Thyroid gland (tissue), 4 donors: ENCODE measurements around the gene ATG9B. TPM values are rescaled to one million over a fixed set of nuclear protein-coding genes. Genes with fewer than 3 reads are reported as not detected.

Experiments
- DNase-seq, 2 donors: peaks; one replicate each; pipeline ENCODE4 v3.0.0-alpha.2; 2019
- H3K27ac ChIP-seq, 3 donors: fragments of 200-600 bp; sonication (generic); 1 replicate in 2 of 3; 2 replicates in 1 of 3; pipeline ENCODE4 v1.5.1; 2016 to 2019; ENCODE audit warnings: mild to moderate bottlenecking in 1 of 3, moderate library complexity in 1 of 3
- H3K27me3 ChIP-seq: fragments of 200-600 bp; sonication (generic); one replicate; pipeline ENCODE4 v1.5.1; 2019
- H3K36me3 ChIP-seq, 2 donors: fragments of 200-600 bp; sonication (generic); one replicate each; pipeline ENCODE4 v1.5.1; 2016 to 2019
- H3K4me1 ChIP-seq, 2 donors: fragments of 200-600 bp; sonication (generic); one replicate each; pipeline ENCODE4 v1.5.1; 2017 to 2019
- H3K4me3 ChIP-seq, 3 donors: fragments of 200-600 bp; sonication (generic); replicated peaks in 1 of 3; 1 replicate in 2 of 3; 2 replicates in 1 of 3; pipeline ENCODE4 v1.5.1; 2016; ENCODE audit warnings: mild to moderate bottlenecking in 1 of 3
- H3K9me3 ChIP-seq: fragments of 200-600 bp; sonication (generic); one replicate; pipeline ENCODE4 v1.5.1; 2017
- CTCF ChIP-seq, 6 experiments: fragments of 200-600 bp in 3 of 6; fragments of 450-650 bp in 3 of 6; sonication (generic) in 3 of 6; IDR thresholded peaks; one replicate each; pipeline ENCODE4 v1.5.1; 2016 to 2019; ENCODE audit warnings: antibody characterized with exemption in 6 of 6, mild to moderate bottlenecking in 2 of 6, inconsistent platforms in 1 of 6, moderate library complexity in 1 of 6
- POLR2A ChIP-seq, 2 donors: fragments of 450-650 bp; IDR thresholded peaks; one replicate each; pipeline ENCODE4 v1.6.1; 2017; ENCODE audit warnings: antibody characterized with exemption in 2 of 2, mild to moderate bottlenecking in 2 of 2, moderate library complexity in 1 of 2
- WGBS, 2 donors: methylation state at CpG; one replicate each; pipeline ENCODE4 v1.1.5; 2017; 5-methylcytosine and 5-hydroxymethylcytosine counted together
- intact Hi-C: fragments of 100-400 bp; cut with DNase I; formaldehyde crosslinking; loops from one replicate; pipeline ENCODE4 v1.15.1; 2023
- total RNA-seq, 4 donors: library from RNA; depleted of rRNA; stranded (reverse); fragments of >200 nt; gene quantifications; one replicate each; pipeline ENCODE4 v1.2.3, GENCODE V29; 2016

Gene ATG9B
- total RNA-seq, 4 donors from 2014 or later: 0.27 TPM; not detected in 3

GRCh38 chr7:151061213-151062110 is 37.2 kb upstream of the ATG9B start:
- Histone ChIP-seq H3K27ac (peak overlapping the region; percentile 35 to 98 (median 58)), H3K4me3 (no peak overlapping the region), H3K4me1 (peaks cover 35 to 46% of the 10 kb centered on the region in 2 donors), H3K9me3 (no peaks in the 10 kb centered on the region), H3K27me3 (no peaks in the 10 kb centered on the region), H3K36me3 (peaks cover 15 to 21% of the 10 kb centered on the region in 2 donors)
- TF ChIP-seq POLR2A (IDR thresholded peaks at IDR 0.05): no peak
- no peak for TF ChIP-seq CTCF (IDR thresholded peaks at IDR 0.05)
- intact Hi-C loops: no loop called here
- 31 to 43% methylated on average over 32 to 33 of the region's 33 CpGs for WGBS, 2 donors
- DNase-seq: peak; percentile 75 to 90

GRCh38 chr7:151060416-151061212 is 36.3 kb upstream of the ATG9B start:
- intact Hi-C loops: no loop called here
- Histone ChIP-seq H3K27ac (peak overlapping the region; percentile 58 to 98 (median 88)), H3K9me3 (no peaks in the 10 kb centered on the region), H3K36me3 (peaks cover 14% of the 10 kb centered on the region in 2 donors), H3K27me3 (no peaks in the 10 kb centered on the region), H3K4me3 (peak overlapping the region; percentile 58 to 89 (median 78)), H3K4me1 (peaks cover 35 to 46% of the 10 kb centered on the region in 2 donors)
- WGBS, 2 donors: 12 to 13% methylated on average over 10 to 20 of the region's 21 CpGs
- no peak for TF ChIP-seq CTCF (IDR thresholded peaks at IDR 0.05)
- TF ChIP-seq POLR2A (IDR thresholded peaks at IDR 0.05): no peak
- peak; percentile 69 to 75 for DNase-seq

- Histone ChIP-seq H3K27me3 (no peaks in the 10 kb centered on the region), H3K36me3 (peaks cover 8 to 9% of the 10 kb centered on the region in 2 donors), H3K9me3 (no peaks in the 10 kb centered on the region), H3K4me3 (peak overlapping the region; percentile 58 to 89 (median 78)), H3K27ac (peak overlapping the region; percentile 88 to 98 (median 92)), H3K4me1 (peaks cover 35 to 46% of the 10 kb centered on the region in 2 donors)
- no peak for TF ChIP-seq POLR2A (IDR thresholded peaks at IDR 0.05)
- no peak for TF ChIP-seq CTCF (IDR thresholded peaks at IDR 0.05)
- intact Hi-C loops: no loop called here
- DNase-seq: no peak
- 2 to 3% methylated on average over 12 to 14 of the region's 17 CpGs for WGBS, 2 donors
These were observed 35.8 kb upstream of the ATG9B start for GRCh38 chr7:151060113-151060415.

GRCh38 chr7:151059367-151060112 is 35.2 kb upstream of the ATG9B start, which contains the start of gene SLC4A2:
SLC4A2 (plus strand) TSS chr7:151059589; CDS start chr7:151061988, 2,399 bp downstream.
- TF ChIP-seq CTCF (IDR thresholded peaks at IDR 0.05): peak in 2 of 6 experiments; percentile 10 to 51
- TF ChIP-seq POLR2A (IDR thresholded peaks at IDR 0.05): peak in 1 of 2 donors; percentile 57
- Histone ChIP-seq H3K9me3 (no peaks in the 10 kb centered on the region), H3K4me1 (peaks cover 35 to 46% of the 10 kb centered on the region in 2 donors), H3K36me3 (peaks cover 3% of the 10 kb centered on the region in 2 donors), H3K27ac (peak within 1 kb of the TSS; percentile 88 to 98 (median 92)), H3K4me3 (peak within 1 kb of the TSS; percentile 58 to 89 (median 78)), H3K27me3 (no peaks in the 10 kb centered on the region)
- WGBS, 2 donors: 2% methylated on average over 28 to 32 of the region's 75 CpGs
- peak; percentile 70 to 78 for DNase-seq
- intact Hi-C loops: no loop called here
